OCI-LY1 (cell line): ENCODE measurements around the gene SLC5A2.
"Not testable (repeated sequence)": the region's sequence is repeated elsewhere in the genome, so short reads cannot be mapped to it uniquely, and the experiment has no call there.

Experiments
- H2AFZ ChIP-seq: fragments of 200-600 bp; sonication (generic), shearing (Covaris generic); 2 replicates; pipeline ENCODE4 v1.6.0; 2014; ENCODE audit warnings: antibody characterized with exemption, mild to moderate bottlenecking, low read length
- H3F3A ChIP-seq: fragments of 200-600 bp; sonication (generic), shearing (Covaris generic); 2 replicates; pipeline ENCODE4 v1.6.0; 2014; ENCODE audit warnings: mild to moderate bottlenecking, antibody characterized with exemption, low read length, moderate library complexity; ENCODE audit not compliant: insufficient read depth
- H3K27ac ChIP-seq: fragments of 200-600 bp; sonication (generic); 2 replicates; pipeline ENCODE4 v1.5.1; 2014; ENCODE audit warnings: low read length, mixed run types, mild to moderate bottlenecking, low read depth; ENCODE audit not compliant: poor library complexity, severe bottlenecking
- H3K27me3 ChIP-seq: fragments of 200-600 bp; sonication (generic); 2 replicates; pipeline ENCODE4 v1.6.0; 2014; ENCODE audit warnings: antibody characterized with exemption, mild to moderate bottlenecking, low read length, moderate library complexity; ENCODE audit not compliant: insufficient read depth
- H3K36me3 ChIP-seq: fragments of 200-600 bp; sonication (generic); 2 replicates; pipeline ENCODE4 v1.6.1; 2014; ENCODE audit warnings: mild to moderate bottlenecking, antibody characterized with exemption, low read length, moderate library complexity, mixed read lengths; ENCODE audit not compliant: insufficient read depth
- H3K4me1 ChIP-seq: fragments of 200-600 bp; sonication (generic); 2 replicates; pipeline ENCODE4 v1.5.1; 2014; ENCODE audit warnings: mild to moderate bottlenecking, low read length, moderate library complexity; ENCODE audit not compliant: insufficient read depth, severe bottlenecking
- H3K4me2 ChIP-seq: fragments of 200-600 bp; sonication (generic), shearing (Covaris generic); 2 replicates; pipeline ENCODE4 v1.6.1; 2014; ENCODE audit warnings: low read length
- H3K4me3 ChIP-seq: fragments of 200-600 bp; sonication (generic); 2 replicates; pipeline ENCODE4 v1.5.1; 2014; ENCODE audit warnings: low read length, low read depth, mild to moderate bottlenecking, mixed read lengths; ENCODE audit not compliant: poor library complexity, severe bottlenecking
- H3K79me2 ChIP-seq: fragments of 200-600 bp; shearing (Covaris generic); 2 replicates; pipeline ENCODE4 v1.6.1; 2016; ENCODE audit warnings: mixed run types, low read length, mixed read lengths; ENCODE audit not compliant: insufficient read depth
- H3K9ac ChIP-seq: fragments of 200-600 bp; sonication (generic), shearing (Covaris generic); 2 replicates; pipeline ENCODE4 v1.6.1; 2014; ENCODE audit warnings: mild to moderate bottlenecking, low read length, mixed read lengths
- H3K9me2 ChIP-seq: fragments of 200-600 bp; sonication (generic), shearing (Covaris generic); 2 replicates; pipeline ENCODE4 v1.6.1; 2014; ENCODE audit warnings: low read depth, mild to moderate bottlenecking, low read length, mixed read lengths
- H3K9me3 ChIP-seq: fragments of 200-600 bp; shearing (Covaris generic); 2 replicates; pipeline ENCODE4 v1.6.1; 2014; ENCODE audit warnings: low read length, mixed read lengths
- H4K20me1 ChIP-seq: fragments of 200-600 bp; sonication (generic), shearing (Covaris generic); 2 replicates; pipeline ENCODE4 v1.6.0; 2016; ENCODE audit warnings: mild to moderate bottlenecking, low read length; ENCODE audit not compliant: insufficient read depth
- CTCF ChIP-seq: fragments of 200-600 bp; sonication (generic), shearing (Covaris generic); IDR thresholded peaks from 2 replicates; pipeline ENCODE4 v1.5.1; 2017; ENCODE audit warnings: mild to moderate bottlenecking, antibody characterized with exemption, low read length, moderate library complexity, mixed read lengths
- EZH2 ChIP-seq: fragments of 200-600 bp; sonication (generic), shearing (Covaris generic); IDR thresholded peaks from 2 replicates; pipeline ENCODE4 v1.8.0; 2017; ENCODE audit warnings: borderline replicate concordance, mixed run types, mild to moderate bottlenecking, antibody characterized with exemption, low read length, moderate library complexity, mixed read lengths

Gene SLC5A2

DNA sequence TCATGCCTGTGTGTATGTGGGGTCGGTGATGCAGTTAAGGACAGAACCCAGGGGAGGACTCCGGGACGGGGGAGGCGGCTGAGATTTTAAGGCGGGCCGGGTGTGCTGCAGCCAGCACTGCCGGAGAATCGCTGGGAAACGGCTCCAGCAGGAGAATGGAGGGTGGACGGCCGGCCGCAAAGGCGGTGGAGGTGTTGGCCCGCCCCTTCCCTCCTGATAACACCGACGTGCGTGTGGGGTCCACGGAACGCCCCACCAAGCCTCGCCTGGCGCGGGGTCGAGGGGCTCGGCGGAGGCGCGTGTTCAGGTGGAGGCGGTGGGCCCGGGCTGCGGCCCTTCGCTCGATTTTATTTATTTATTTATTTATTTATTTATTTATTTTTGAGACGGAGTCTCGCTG is 41.0 kb upstream of the SLC5A2 start:
- H3K9me2 ChIP-seq, result no peaks in the 10 kb centered on the region
- peaks cover 5% of the 10 kb centered on the region for H3K4me1 ChIP-seq
- no peaks in the 10 kb centered on the region for H3F3A ChIP-seq
- H3K4me3 ChIP-seq, result no peak overlapping the region
- no peak overlapping the region for H3K9ac ChIP-seq
- no peaks in the 10 kb centered on the region for H4K20me1 ChIP-seq
- no peak overlapping the region for H3K4me2 ChIP-seq
- peaks cover 4% of the 10 kb centered on the region; the same call in 1 of the 2 replicates for H3K27me3 ChIP-seq
- no peak overlapping the region for H3K27ac ChIP-seq
- H3K79me2 ChIP-seq, result no peaks in the 10 kb centered on the region
- H3K36me3 ChIP-seq, result no peaks in the 10 kb centered on the region; the same call in 1 of the 2 replicates
- no peaks in the 10 kb centered on the region for H3K9me3 ChIP-seq
- H2AFZ ChIP-seq, result no peak overlapping the region
- TF ChIP-seq CTCF (no peak), EZH2 (no peak)

- H3K27me3 ChIP-seq, H4K20me1 ChIP-seq, H3K4me2 ChIP-seq, H3K9ac ChIP-seq, H3K4me3 ChIP-seq, H3K9me3 ChIP-seq, H3K27ac ChIP-seq, H3K4me1 ChIP-seq, H3K9me2 ChIP-seq, H3K79me2 ChIP-seq, H3F3A ChIP-seq, H3K36me3 ChIP-seq, H2AFZ ChIP-seq: not testable (repeated sequence)
Observed at GRCh38 chr16:31445931-31446330, 37.0 kb upstream of the SLC5A2 start.

DNA sequence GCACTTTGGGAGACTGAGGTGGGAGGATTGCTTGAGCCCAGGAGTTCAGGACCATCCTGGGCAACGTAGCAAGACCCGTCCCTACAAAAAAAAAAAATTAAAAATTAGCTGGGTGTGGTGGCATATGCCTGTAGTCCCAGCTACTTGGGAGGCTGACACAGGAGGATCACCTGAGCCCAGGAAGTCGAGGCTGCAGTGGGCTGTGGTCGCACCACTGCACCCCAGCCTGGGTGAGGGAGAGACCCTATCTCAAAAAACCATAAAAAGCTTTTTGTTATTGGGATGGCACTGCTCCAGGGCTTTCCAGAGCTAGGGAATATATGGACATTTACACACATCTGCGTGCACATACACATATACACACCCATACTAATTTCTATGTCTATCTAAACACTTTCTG is 31.7 kb upstream of the SLC5A2 start:
- no peak for TF ChIP-seq EZH2
- no peak for TF ChIP-seq CTCF
- H3K27me3 ChIP-seq, result peaks cover 2% of the 10 kb centered on the region; the same call in 1 of the 2 replicates

GRCh38 chr16:31451681-31452351 is 31.1 kb upstream of the SLC5A2 start:
- Histone ChIP-seq H3K4me1 (peaks cover 4% of the 10 kb centered on the region), H3K9me2 (no peaks in the 10 kb centered on the region), H3F3A (no peaks in the 10 kb centered on the region), H3K9ac (no peak overlapping the region), H3K79me2 (no peaks in the 10 kb centered on the region), H3K27ac (no peak overlapping the region), H2AFZ (no peak overlapping the region), H3K4me3 (no peak overlapping the region), H3K9me3 (no peaks in the 10 kb centered on the region), H3K36me3 (0 out of 2 replicates have a peak, but pooled peaks cover under 1% of the 10 kb centered on the region), H3K27me3 (no peaks in the 10 kb centered on the region), H4K20me1 (no peaks in the 10 kb centered on the region), H3K4me2 (no peak overlapping the region)
- TF ChIP-seq CTCF (peak; percentile 37), EZH2 (no peak)

More for the DNA sequence above, 31.7 kb upstream of the SLC5A2 start:
- no peaks in the 10 kb centered on the region for H3K79me2 ChIP-seq
- no peak overlapping the region for H3K9ac ChIP-seq
- H4K20me1 ChIP-seq, result no peaks in the 10 kb centered on the region
- H3F3A ChIP-seq, result no peaks in the 10 kb centered on the region
- no peaks in the 10 kb centered on the region for H3K9me3 ChIP-seq
- H3K4me3 ChIP-seq, result no peak overlapping the region
- H3K4me1 ChIP-seq, result peaks cover 4% of the 10 kb centered on the region
- no peaks in the 10 kb centered on the region; the same call in 1 of the 2 replicates for H3K36me3 ChIP-seq
- no peak overlapping the region for H3K27ac ChIP-seq
- H2AFZ ChIP-seq, result no peak overlapping the region
- no peaks in the 10 kb centered on the region for H3K9me2 ChIP-seq
- no peak overlapping the region for H3K4me2 ChIP-seq
